GM19455 (cell line): Measurements from ENCODE around the gene RAB8A.
"Not testable (repeated sequence)": the region's sequence is repeated elsewhere in the genome, so short reads cannot be mapped to it uniquely, and the experiment has no call there.

Experiments
- ATAC-seq: cut with Tn5 transposase; IDR thresholded peaks from one replicate; pipeline ENCODE4 v1.9.1; 2021; ENCODE audit not compliant: unreplicated experiment

RAB8A gene

DNA sequence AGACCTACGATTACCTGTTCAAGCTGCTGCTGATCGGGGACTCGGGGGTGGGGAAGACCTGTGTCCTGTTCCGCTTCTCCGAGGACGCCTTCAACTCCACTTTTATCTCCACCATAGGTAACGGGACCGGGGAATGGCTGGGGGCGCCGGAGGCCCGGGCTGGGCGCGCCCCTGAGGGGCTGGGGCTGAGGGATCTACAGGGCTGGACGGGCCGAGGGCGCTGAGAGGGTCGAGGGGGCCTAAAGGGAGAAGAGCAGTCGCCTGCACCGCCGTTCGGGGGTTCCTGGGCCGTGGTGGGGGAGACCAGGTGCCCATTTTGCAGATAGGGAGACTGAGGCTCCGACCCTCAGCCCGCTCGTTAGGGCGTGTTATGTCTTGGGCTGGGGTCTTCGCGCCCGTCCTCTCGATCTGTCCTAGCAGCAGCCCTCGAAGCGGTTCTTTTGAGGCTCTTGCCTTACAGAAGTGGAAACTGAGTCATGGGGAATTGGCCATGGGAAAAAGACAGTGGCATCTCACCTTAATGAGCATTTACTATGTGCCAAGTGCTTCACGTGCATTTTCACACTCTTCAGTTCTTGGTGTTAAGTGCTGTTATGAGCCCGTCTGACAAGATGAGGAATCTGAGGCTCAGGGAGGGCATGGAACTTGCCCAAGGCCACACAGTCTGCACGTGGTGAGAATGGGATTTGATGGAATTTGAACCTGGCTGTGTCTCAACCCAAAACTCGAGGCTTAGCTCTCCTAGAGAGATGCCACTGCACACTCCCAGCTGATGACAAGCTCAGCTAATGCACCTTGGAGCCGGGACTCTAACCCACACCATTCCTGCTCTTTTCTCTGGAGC lies 442 bp downstream of the RAB8A start:
- no peak for ATAC-seq

DNA sequence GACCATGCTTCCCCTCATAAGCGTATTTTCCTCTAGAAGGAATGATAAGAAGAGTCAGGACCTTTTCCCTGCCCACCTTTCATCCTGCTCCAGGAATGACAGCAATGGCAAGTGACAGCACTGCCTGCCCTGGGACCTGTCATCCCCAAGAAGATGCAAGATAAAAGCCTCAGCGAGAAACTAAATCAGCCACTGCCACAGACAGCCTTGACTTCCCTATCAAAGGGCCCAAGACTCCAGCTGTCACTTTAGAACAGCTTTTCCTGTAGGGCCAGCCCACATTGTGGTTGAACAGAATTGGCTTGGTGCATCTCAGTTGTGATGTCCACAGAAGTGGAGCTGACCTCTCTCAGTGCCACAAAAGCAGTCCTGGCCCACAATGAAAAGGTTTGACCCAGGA lies 1.1 kb downstream of the RAB8A start:
- ATAC-seq, result no peak

- ATAC-seq, result no peak
These were observed 2.0 kb downstream of the RAB8A start for GRCh38 chr19:16113727-16114126.

DNA sequence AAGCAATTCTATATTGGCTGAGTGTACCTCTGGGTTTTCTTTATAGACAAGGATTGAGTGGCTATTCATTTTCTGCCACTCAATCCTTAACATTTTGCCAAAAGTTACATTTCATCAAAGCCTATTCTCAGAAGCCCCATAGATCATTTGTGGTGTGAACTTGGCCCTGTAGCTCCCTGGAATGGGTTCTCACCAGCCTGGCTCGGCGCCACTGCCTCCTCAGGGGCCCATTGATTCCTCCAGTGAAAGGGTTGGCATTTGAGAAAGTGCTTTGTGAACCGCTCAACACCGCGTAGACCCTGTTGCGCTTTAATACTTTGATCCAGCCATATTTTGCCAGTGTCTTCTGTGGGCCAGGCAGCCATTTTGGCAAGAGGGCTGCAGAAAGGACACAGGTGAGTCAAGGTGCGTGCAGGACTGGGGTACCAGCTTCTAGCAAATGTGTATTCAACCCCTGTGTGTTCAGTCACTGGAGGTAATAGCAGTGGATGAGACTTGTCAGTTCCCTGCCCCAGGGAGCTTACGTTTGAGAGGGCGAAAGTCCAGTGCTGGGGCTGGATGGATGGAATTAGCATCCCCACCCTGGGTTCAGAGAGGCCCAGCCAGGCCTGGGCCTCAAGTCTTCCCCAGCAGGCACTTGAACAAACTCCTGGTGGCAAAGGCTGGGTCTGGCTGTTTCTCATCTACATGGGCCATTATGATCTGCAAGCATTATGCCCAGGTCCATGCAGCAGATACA lies 3.8 kb downstream of the RAB8A start:
- no peak for ATAC-seq

- no peak for ATAC-seq
These were observed 4.4 kb downstream of the RAB8A start for GRCh38 chr19:16116067-16116466.

GRCh38 chr19:16117594-16118033 lies 5.9 kb downstream of the RAB8A start:
- no peak for ATAC-seq

- ATAC-seq, result no peak
These were observed 6.9 kb downstream of the RAB8A start for GRCh38 chr19:16118489-16119033.

GRCh38 chr19:16119075-16119857 lies 7.6 kb downstream of the RAB8A start:
- ATAC-seq, result not testable (repeated sequence)

- no peak for ATAC-seq
These were observed 9.5 kb downstream of the RAB8A start for GRCh38 chr19:16121141-16121540.

- no peak for ATAC-seq
These were observed 10.3 kb downstream of the RAB8A start for GRCh38 chr19:16121967-16122366.

- ATAC-seq, result no peak
These were observed 13.3 kb downstream of the RAB8A start for GRCh38 chr19:16124953-16125352.

DNA sequence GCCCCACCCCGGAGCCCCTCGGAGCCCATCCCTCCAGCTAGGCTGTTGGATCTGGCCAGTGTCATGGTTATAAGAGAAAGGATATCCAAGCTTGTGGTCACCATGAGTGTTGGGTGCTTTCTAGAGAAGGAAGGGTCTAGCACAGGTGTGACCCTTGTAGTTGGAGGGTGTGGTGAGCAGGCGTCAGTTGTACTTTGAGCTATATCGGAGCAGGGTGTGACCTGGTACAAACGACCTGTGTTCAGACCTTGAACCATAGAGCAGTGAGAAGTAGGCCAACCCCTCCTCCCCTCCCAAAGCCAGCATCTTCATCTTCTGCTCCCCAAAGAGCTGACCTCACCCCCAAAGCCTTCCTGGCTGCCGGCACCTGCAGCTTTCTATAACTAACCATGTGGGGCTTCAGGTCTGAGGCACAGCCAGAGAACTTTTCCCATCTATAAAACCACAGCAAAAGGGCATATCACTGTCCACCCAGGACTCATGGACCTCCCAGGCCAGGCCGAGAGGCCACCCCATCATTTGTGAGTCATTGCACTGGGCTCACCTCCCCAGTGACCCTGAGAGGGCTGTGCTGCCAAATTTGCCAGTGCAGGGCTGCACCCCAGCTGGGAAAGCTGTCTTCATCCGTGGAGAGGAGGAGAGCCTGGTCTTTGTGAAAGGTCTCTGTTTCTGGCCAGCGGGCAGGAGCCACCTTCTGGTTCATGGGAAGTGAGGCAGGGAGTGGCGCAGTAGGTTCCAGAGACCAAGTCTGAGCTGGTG lies 14.2 kb downstream of the RAB8A start:
- ATAC-seq, result no peak

GRCh38 chr19:16127080-16127479 lies 15.4 kb downstream of the RAB8A start:
- no peak for ATAC-seq

GRCh38 chr19:16127776-16128371 lies 16.2 kb downstream of the RAB8A start:
- no peak for ATAC-seq

DNA sequence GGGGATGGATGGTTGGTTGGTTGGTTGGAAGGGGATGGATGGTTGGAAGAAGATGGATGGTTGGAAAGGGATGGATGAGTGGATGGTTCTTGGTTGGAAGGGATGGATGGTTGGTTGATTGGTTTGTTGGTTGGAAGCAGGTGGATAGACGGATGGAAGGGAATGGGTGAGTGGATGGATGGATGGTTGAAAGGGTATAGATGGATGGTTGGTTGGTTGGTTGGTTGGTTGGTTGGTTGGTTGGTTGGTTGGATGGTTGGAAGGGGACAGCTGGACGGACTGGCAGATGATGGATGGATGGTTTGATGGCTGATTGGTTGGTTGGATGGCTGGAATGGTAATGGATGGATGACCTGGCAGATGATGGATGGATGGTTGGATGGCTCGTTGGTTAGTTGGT lies 20.0 kb downstream of the RAB8A start:
- ATAC-seq, result no peak

DNA sequence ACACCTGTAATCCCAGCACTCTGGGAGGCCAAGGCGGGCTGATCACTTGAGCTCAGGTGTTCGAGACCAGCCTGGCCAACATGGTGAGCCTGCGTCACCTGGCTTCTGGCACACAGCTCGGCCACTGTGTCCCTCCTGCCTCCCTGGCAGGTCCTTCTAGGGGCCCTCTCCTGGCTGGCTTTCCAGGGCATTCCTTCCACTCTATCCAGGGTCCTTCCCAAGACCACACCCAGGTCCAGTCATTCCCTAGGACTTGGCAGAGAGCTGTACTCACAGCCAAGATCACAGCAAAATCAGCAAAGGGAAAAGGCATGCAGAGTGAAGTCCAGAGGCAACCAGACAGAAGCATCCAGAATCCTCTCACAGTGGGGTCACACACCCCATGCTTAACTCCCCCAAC lies 22.1 kb downstream of the RAB8A start:
- ATAC-seq, result no peak

DNA sequence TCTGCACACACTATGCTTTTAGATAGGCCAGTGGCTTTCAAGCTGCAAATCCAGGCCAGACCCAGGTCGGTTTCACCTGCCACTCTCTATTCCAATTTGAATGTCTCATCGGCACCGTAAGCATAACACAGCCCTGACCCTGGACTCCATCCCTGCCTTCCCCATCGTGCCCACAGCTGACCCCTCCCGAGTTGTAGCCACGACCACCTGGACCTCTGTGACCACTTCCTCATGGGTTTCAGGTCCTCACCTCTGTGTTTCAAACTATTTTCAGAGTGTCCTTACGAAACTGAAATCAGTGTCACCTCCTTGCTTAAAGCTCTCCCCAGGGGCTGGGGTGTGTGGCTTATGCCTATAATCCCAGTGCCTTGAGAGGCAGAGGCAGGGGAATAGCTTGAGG lies 22.8 kb downstream of the RAB8A start:
- ATAC-seq, result no peak

- no peak for ATAC-seq
These were observed 23.9 kb downstream of the RAB8A start for GRCh38 chr19:16135430-16136127.

DNA sequence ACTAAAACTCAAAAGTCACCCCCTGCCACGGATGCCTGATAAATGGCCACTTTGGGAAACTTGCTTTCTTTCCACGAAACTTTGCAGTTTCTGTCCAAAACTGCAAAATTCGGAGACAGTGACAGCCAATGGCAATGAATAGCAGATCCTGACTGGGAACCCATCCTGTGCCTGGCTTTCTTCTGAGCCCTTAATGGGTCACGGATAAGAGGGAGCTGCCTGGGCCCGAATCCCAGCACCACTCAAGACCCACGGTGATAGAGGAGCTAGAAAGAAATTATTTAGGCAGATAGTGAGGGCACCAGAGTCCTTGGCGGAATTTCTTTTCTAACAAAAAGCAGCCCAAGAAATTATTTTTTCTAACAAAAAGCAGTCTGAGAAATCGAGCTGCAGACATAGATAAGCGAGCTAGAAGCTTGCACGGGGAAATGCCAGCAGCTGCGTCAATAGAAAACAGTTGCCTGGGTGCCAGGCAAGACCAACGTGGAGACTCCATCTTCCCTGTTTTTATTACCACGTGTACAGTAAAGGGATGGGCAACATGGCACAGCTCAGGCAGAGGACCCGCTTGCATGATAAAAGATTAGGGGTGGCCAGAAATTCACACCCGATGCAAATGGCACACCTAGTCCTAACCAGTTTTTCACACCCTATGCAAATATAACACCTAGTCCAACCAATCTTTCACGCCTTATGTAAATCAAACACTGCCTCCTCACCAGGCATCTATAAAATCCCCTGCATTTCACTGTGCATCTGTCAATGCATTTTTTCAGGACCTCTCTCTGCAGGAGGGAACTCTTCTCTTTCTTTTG lies 24.7 kb downstream of the RAB8A start:
- no peak for ATAC-seq
